HG02642 (cell line): ENCODE measurements around the gene LAP3.
"Not testable (repeated sequence)": the region's sequence is repeated elsewhere in the genome, so short reads cannot be mapped to it uniquely, and the experiment has no call there.

Source experiments
- ATAC-seq: cut with Tn5 transposase; IDR thresholded peaks from one replicate; pipeline ENCODE4 v1.9.1; 2021; ENCODE audit warnings: mild to moderate bottlenecking; ENCODE audit not compliant: unreplicated experiment, poor library complexity

LAP3 gene

DNA sequence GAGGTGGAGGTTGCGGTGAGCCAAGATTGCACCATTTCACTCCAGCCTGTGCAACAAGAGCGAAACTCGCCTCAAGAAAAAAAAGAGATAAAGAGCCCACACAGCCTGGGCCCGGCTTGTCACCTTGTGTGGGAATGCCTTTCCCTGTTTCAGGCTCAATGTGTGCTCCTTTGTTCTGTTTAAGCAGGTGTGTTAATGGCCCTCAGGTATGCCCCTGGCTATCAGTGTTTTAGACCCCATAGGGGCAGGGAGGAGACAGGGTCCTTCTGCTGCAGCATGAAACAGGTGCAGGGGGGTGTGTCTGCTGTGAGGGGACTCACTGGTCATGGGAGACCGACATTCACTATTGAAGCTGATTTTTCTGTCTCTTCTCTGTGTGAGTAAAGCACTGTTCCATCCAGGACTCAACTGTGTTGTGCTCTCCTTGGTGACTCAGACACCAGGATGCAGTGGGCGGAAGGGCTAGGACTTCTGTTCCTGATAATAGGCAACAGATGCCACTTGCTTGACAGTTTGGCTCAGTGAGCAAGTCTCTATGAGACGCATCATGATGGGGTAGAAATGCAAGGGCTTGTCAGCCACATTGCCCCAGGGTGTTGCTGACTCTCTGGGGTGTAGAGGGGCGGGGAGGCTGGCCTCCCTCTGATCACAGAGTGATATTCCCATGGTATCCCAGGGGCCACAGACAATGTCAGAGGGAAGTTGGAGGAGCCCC, 15.6 kb upstream of the LAP3 start:
- ATAC-seq: no peak

- ATAC-seq: no peak
Observed at GRCh38 chr4:17562157-17562556, 14.8 kb upstream of the LAP3 start.

GRCh38 chr4:17565846-17566245, 11.2 kb upstream of the LAP3 start:
- ATAC-seq: no peak

GRCh38 chr4:17567271-17567670, 9.7 kb upstream of the LAP3 start:
- ATAC-seq: no peak

DNA sequence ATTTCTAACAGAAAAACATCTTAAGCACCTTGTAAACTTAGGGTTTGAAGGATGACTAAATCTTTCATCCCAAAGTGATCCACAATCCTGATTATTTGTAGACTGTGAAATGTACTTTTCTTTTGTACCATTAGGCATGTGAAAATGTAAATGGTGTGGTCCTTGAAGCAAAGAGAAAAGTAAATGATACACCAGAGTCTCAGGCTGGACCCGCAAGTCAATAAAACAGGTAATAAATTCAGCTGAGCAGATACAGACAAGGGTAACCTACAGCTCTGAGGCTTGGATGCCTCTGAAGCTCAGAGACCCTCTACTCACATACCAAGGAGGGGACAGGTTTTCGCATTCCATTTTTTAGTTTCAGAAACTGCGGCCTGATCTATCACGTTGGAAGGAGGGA, 2.8 kb upstream of the LAP3 start:
- ATAC-seq: no peak

DNA sequence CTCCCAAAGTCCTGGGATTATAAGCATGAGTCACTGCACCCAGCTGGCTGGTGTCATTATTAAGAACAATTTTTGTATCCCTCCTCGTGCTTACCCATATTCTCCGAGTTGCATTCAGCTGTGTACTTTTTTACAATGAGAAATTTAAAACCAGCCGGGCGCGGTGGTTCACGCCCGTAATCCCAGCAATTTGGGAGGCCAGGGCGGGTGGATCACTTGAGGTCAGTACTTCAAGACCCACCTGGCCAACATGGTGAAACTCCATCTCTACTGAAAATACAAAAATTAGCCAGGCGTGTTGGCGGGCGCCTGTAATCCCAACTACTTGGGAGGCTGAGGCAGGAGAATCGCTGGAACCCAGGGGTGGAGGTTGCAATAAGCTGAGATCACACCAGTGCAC, 1.8 kb upstream of the LAP3 start:
- ATAC-seq: not testable (repeated sequence)

DNA sequence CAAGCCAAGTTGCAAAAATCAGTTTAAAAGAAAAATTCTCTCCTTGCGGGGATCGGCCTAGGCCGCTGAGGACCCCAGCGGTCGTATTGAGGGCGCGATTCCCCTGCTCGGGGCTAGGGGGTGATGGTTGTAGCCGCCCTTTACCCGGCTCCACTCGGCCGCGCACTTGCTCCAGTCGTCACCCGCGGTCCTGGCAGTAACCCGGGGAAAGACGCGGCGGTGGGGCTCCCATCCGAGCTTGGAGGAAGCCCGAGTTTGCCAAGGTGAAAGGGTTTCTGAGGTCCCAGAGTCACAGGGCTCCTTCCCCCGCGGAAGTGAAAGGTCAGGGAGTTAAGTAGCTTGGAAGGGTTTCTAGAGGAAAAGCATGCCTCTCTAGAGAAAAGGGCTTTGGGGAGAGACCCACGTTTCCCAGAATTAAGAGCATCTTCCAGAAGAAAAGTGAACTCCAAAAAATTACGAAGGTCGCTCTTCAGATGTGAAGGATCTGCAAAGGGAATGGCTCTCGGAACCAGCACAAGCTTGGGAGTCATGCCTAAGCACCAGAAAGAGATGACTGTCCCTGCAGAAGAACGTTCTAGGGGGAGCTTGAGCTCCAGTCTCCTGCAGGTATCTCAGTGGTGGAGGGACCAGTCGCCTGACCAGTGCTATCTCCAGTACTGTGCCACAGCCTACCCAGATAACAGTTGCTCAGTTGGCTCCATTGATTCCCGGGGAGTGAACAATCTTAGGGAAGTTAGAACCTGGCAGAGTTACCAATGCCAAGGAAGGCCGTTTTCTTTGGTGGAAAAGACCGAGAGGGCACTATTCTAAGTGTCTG, 875 bp downstream of the LAP3 start:
- ATAC-seq: peak; percentile 10

DNA sequence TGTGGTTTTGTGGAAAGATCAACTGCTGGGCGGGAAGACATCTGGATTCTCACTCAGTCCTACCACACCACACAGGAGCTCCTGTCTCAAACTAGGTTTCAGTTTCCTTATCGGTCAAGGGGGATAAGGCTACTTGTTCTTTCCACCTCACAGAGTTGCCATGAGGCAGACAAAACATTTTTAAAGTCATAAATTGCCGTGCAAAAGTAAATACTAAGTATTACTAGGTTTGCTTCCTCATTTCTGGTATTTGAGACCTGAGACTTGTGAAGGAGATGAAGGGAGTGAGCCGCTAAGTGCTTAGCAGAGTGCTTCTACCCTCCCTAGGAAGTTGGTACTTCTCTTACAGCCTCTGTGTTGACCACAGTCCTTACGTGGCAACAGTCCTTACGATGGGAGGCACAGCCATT, 1.5 kb downstream of the LAP3 start:
- ATAC-seq: peak; percentile 28

GRCh38 chr4:17580969-17581368, 4.0 kb downstream of the LAP3 start:
- ATAC-seq: no peak

GRCh38 chr4:17583276-17583675, 6.3 kb downstream of the LAP3 start:
- ATAC-seq: no peak

DNA sequence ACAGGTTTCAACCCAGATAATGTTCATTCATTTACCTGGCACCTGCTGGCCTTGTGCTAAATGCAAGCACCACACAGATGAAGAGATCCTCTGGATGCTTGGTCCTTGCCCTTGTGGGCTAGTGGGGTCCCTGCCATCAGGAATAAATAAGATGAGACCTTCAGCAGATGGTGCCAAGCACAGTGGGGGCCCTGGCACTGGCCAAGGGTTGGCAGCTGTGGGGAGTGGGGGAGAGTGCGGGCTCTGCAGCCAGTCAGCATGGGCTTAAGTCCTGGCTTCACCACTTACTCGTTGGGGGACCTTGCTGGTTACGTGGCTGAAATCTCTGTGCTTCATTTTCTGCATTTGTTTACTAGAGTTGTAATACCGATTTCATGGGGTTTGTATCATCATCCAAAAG, 6.9 kb downstream of the LAP3 start:
- ATAC-seq: no peak

DNA sequence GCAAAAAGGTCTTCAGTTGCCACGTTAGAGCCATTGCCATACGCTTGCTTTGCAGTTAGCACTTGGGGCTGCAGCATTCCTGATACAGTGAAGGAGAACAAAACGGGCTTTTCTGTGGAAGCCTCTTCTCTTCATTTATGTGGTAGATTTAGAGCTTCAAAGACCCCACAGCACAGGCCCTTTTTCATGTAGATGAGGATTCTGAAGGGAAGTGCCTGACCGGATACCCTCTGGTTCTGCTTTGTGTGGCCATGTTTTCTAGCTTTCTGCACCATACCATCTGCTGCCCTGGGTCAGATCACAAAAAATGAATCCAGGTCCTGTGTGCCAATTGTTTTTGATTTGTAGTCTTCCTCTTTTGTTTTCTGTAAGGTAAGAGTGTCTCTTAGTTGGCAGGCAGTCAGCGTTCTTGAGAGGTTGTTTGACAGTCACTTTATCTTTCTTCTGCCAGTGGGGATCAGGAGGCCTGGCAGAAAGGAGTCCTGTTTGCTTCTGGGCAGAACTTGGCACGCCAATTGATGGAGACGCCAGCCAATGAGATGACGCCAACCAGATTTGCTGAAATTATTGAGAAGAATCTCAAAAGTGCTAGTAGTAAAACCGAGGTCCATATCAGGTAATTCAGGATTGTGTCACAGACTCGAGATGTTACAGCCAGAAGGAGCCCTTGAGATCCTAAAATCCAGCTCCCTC, 7.7 kb downstream of the LAP3 start:
- no peak for ATAC-seq

GRCh38 chr4:17587094-17587822, 10.3 kb downstream of the LAP3 start:
- ATAC-seq: no peak

- no peak for ATAC-seq
Observed at GRCh38 chr4:17589355-17589754, 12.4 kb downstream of the LAP3 start.

- ATAC-seq: peak; percentile 86
Observed at GRCh38 chr4:17595471-17596005, 18.5 kb downstream of the LAP3 start.

- ATAC-seq: no peak
Observed at GRCh38 chr4:17597517-17597916, 20.5 kb downstream of the LAP3 start.

DNA sequence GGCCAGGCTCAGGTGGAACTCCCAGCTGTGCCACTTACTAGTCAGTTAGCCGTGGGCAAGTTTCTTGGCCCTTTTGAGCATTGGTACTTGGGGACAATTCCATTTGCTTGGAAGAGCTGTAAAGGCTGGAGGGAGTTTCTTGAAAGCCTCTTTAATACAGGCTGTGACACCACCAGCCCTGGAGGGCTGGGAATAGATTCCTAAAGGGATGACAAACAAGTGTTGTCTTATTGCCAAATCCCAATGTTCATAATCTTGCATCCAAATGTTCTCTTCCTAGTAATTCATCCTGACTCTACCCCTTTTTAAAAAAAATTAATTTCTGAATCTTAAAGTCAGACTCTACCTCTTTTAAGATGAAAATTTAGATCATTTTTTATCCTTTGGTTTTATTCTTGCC, 22.8 kb downstream of the LAP3 start:
- no peak for ATAC-seq

DNA sequence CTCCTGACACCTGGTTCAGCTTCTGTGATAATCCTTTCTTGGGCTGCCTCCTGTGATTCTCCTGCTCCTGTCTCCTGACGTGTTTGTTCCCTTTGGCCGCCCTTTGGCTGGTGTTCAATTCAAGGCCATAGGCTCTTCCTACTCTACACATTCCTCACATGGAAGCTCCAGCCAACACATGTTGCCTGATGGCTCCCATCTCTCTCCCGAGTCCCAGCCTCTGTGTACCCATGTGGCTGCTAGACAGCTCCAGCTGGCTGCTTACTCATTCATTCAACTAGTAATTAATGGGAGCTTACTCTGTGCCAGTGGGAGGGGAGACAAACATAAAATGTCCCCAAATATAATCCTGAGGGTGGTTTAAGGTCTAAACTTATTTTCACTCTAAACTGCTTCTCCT, 28.2 kb downstream of the LAP3 start:
- ATAC-seq: no peak

DNA sequence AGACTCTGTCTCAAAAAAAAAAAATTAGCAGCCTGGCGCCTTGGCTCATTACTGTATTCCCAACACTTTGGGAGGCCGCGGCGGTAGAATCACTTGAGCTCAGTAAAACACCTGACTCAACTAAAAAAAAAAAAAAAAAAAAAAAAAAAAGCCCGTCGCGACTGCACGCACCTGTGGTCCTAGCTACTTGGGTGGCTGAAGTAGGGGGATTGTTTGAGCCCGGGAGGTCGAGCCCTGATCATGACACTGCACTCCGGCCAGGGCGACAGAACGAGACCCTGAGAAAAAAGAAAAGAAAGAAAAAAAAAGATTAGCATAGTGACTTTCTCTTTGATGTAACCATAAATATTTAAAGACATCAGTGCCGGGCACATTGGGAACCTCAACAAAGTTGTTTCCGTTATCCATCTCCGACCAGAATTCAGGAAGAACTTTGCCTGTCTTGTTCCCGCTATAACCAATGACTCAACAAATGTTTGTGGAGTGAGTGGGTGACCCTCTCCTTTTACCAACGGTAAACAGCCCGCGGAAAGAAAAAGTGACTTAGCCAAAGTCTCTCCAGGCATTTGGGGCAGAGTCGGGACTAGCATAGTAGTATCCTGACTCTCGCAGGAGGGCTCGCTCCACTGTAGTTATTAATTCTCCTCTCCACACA, 36.9 kb downstream of the LAP3 start:
- ATAC-seq: peak; percentile 66
